Psoas muscle (tissue), 8 donors: ENCODE data around the gene NFS1. TPM values are rescaled to one million over a fixed set of nuclear protein-coding genes. Genes with fewer than 3 reads are reported as not detected.

Experiments used
- ATAC-seq, 4 donors: fragments of 200-7000 bp; cut with Tn5 transposase; one replicate each; pipeline ENCODE4 v1.9.1; 2020; ENCODE audit warnings: moderate library complexity in 3 of 4, mild to moderate bottlenecking in 2 of 4
- DNase-seq, 2 donors: peaks; one replicate each; pipeline ENCODE4 v3.0.0-alpha.2; 2020
- H3K27ac ChIP-seq: fragments of 200-600 bp; one replicate; pipeline ENCODE4 v1.8.0; 2022
- H3K27me3 ChIP-seq, 3 donors: fragments of 200-600 bp in 1 of 3; one replicate each; pipeline versions ENCODE4 v1.6.1 to v1.8.0; 2013 to 2022; ENCODE audit warnings: low read length in 2 of 3, mild to moderate bottlenecking in 2 of 3, moderate library complexity in 1 of 3; ENCODE audit not compliant: insufficient read depth in 3 of 3
- H3K36me3 ChIP-seq, 2 donors: fragments of 200-600 bp in 1 of 2; one replicate each; pipeline versions ENCODE4 v1.6.1 to v1.8.0; 2013 to 2022; ENCODE audit warnings: low read depth in 1 of 2, mild to moderate bottlenecking in 1 of 2, moderate library complexity in 1 of 2; ENCODE audit not compliant: insufficient read depth in 1 of 2
- H3K4me1 ChIP-seq: fragments of 200-600 bp; one replicate; pipeline ENCODE4 v1.8.0; 2022
- H3K4me3 ChIP-seq: fragments of 200-600 bp; one replicate; pipeline ENCODE4 v1.8.0; 2022; ENCODE audit warnings: mild to moderate bottlenecking
- H3K9me3 ChIP-seq: fragments of 200-600 bp; one replicate; pipeline ENCODE4 v1.8.0; 2022
- WGBS, 3 donors: extraction: QIAGEN DNeasy Blood & Tissue Kit; methylation state at CpG; one replicate each; pipeline versions ENCODE4 v1.1.6 to v1.1.7; 2013; 5-methylcytosine and 5-hydroxymethylcytosine counted together
- intact Hi-C, 2 donors: fragments of 100-400 bp; cut with DNase I; formaldehyde crosslinking; loops; one replicate each; pipeline versions ENCODE4 v1.11.0 to v1.14.2; 2022
- polyA plus RNA-seq, 3 donors: library from polyadenylated mRNA; stranded (reverse); fragments of 200-250 nt; gene quantifications; one replicate each; pipeline ENCODE4 v1.2.3, GENCODE V29; 2013
- total RNA-seq, 4 donors: library from RNA; stranded (reverse); fragmentation: NEBNext Ultra II Directional in 2 of 4; extraction: Animal tissue kit (Norgen Biotek cat#: 25700) in 2 of 4; gene quantifications; one replicate each; pipeline versions ENCODE4 v1.2.1 to v1.2.4, GENCODE V29; 2021 to 2023
- TF ChIP-seq, protein P1 (sequence below): fragments of 200-600 bp; IDR thresholded peaks from one replicate; pipeline ENCODE4 v1.8.0; 2022; ENCODE audit warnings: antibody characterized with exemption
- donor health status: healthy with polysubstance abuse.
- donor health status: DM: no; HTN: no; CAD: no; lungs with moderate emphysema.
- donor health status: Bipolar disorder and iron deficiency.
- donor health status: healthy.
- donor health status: DM: yes; HTN: yes; CAD: no.
- donor health status: DM: no; HTN: no; CAD: no.
- donor health status: DM: no; HTN: no; CAD: no.
- donor health status: DM: yes; HTN: yes; CAD: no.

Gene NFS1
- total and polyA plus RNA-seq, 7 donors: 19.8 to 45.0 (median 35.2) TPM

DNA sequence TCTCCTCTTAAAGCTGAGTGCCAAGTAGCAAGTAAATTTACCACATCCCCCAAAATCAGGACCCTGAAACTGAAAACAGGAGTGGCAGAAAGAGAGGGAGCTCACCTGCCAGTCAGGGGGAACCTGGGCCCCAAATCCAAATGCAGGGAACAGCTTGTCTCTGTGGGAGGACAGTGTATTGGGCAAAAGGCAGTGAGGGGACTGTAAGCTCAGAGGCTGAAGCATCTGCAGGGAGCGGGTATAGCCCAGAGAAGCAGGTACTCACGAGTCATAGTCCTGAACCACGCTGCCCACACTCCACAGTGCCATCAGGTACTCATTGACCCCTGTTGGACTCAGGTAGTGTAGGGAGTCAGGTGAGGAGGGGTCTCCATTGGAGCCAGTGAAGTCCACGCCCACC lies 68.5 kb downstream of the NFS1 start:
- DNase-seq (no peak), ATAC-seq (no peak)
- Histone ChIP-seq H3K4me1 (no peaks in the 10 kb centered on the region), H3K36me3 (peaks cover 5 to 68% of the 10 kb centered on the region in 2 donors), H3K27ac (no peak overlapping the region), H3K9me3 (no peaks in the 10 kb centered on the region), H3K4me3 (no peak overlapping the region), H3K27me3 (no peaks in the 10 kb centered on the region)
- intact Hi-C loops: no loop called here
- TF ChIP-seq, protein P1, sequence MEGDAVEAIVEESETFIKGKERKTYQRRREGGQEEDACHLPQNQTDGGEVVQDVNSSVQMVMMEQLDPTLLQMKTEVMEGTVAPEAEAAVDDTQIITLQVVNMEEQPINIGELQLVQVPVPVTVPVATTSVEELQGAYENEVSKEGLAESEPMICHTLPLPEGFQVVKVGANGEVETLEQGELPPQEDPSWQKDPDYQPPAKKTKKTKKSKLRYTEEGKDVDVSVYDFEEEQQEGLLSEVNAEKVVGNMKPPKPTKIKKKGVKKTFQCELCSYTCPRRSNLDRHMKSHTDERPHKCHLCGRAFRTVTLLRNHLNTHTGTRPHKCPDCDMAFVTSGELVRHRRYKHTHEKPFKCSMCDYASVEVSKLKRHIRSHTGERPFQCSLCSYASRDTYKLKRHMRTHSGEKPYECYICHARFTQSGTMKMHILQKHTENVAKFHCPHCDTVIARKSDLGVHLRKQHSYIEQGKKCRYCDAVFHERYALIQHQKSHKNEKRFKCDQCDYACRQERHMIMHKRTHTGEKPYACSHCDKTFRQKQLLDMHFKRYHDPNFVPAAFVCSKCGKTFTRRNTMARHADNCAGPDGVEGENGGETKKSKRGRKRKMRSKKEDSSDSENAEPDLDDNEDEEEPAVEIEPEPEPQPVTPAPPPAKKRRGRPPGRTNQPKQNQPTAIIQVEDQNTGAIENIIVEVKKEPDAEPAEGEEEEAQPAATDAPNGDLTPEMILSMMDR: no peak
- 95 to 98% (median 95%) methylated on average over 4 of the region's 4 CpGs for WGBS, 3 donors

DNA sequence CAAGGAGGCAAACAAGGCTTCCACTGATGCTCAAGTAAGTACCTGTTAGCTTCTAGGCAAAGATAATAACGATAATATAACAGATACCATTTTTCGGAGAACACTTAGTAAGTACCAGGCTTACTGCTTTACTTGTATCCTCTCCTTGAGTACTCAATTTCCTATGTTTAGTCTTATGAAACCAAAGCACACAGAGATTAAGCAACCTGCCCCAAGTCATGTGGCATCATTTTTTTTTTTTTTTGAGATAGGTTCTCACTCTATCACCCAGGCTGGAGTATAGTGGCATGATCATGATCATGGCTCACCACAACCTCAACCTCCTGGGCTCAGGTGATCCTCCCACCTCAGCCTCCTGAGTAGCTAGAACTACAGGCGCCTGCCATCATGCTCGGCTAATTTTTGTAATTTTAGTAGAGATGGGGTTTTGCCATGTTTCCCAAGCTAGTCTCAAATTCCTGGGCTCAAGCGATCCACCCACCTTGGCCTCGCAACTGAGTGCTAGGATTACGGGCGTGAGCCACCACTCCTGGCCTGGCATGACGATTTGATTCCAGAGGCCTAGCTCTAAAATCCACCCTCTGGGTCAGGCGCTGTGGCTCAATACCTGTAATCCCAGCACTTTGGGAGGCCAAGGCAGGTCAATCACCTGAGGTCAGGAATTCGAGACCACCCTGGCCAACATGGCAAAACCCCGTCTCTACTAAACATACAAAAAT lies 69.6 kb downstream of the NFS1 start:
- Histone ChIP-seq H3K9me3 (no peaks in the 10 kb centered on the region), H3K36me3 (peaks cover 8 to 79% of the 10 kb centered on the region in 2 donors), H3K4me1 (no peaks in the 10 kb centered on the region), H3K27ac (no peak overlapping the region), H3K4me3 (no peak overlapping the region), H3K27me3 (no peaks in the 10 kb centered on the region)
- peak in 2 of 4 donors; percentile 40 to 48 for ATAC-seq
- TF ChIP-seq, protein P1: no peak
- intact Hi-C loops: no loop called here
- no peak for DNase-seq
- WGBS, 3 donors: 75 to 91% (median 84%) methylated on average over 12 of the region's 12 CpGs

DNA sequence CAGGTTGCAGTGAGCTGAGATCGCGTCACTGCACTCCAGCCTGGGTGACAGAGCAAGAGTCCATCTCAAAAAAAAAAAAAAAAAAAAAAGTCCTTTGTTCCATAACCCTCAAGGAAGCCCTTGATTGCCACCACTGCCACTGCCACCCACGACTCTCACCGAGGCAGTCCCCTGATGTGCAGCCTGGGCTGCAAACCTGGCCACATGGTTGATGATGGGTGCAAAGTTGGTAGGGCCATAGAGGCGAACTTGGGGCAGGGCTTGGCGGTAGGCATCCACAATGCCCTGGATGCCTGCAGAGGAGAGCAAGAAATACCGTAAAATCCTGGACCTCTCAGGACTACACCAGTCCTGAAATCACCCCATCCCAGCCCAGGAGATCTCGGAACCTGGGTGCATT lies 72.0 kb downstream of the NFS1 start:
- Histone ChIP-seq H3K4me3 (no peak overlapping the region), H3K27me3 (no peaks in the 10 kb centered on the region), H3K36me3 (peaks cover 8 to 82% of the 10 kb centered on the region in 2 donors), H3K4me1 (no peaks in the 10 kb centered on the region), H3K9me3 (no peaks in the 10 kb centered on the region), H3K27ac (no peak overlapping the region)
- intact Hi-C loops: no loop called here
- ATAC-seq (no peak), DNase-seq (no peak)
- TF ChIP-seq, protein P1: no peak
- WGBS, 3 donors: 96 to 97% (median 96%) methylated on average over 8 of the region's 8 CpGs

DNA sequence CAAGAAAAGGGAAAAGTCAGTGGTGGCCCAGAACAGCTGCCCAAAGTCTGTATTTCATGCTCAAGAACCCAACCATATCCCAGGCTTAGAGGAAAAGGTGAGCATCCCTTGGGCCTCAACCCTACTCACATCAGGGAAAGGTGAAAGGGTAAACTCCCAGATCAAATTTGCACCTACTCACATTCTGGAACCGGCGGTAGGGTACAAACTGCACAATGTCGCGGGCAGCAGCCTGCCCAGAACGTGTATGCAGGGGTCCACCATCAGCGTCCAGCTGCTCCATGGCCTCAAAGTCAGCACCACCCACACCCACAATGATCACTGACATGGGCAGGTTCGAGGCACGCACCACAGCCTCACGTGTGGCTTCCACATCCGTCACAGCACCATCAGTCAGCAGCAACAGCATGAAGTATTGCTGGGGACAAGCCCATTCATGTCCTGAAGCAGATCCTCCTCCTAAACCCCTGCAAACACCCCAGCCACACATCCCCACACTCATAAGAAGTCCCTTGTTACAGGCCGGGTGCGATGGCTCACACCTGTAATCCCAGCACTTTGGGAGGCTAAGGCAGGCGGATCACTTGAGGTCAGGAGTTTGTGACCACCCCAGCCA lies 72.7 kb downstream of the NFS1 start:
- Histone ChIP-seq H3K27ac (no peak overlapping the region), H3K4me1 (no peaks in the 10 kb centered on the region), H3K36me3 (peaks cover 8 to 83% of the 10 kb centered on the region in 2 donors), H3K27me3 (no peaks in the 10 kb centered on the region), H3K4me3 (no peak overlapping the region), H3K9me3 (no peaks in the 10 kb centered on the region)
- DNase-seq (no peak), ATAC-seq (no peak)
- intact Hi-C loops: no loop called here
- WGBS, 3 donors: 82 to 94% (median 90%) methylated on average over 13 of the region's 13 CpGs
- TF ChIP-seq, protein P1: no peak
